ENCODE results near the gene KLF1.

Gene KLF1

DNA sequence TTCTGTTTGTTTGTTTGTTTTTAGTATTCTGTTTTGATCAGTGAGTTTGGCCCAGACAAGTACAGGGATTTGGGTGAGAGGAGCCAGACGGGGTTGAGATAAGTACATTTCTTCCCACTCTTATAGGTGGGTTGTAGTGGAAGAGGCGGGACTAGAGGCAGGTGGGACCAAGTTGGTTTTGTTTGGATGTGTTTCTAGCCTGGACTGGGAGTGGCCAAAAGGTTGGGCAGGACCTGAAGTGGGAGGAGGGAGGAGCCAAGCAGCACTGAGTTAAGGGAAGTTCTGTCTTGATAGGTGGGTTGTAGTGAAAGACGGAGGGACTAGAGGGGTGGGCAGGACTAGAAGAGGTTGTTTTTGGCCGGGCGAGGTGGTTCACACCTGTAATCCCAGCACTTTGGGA is 14.7 kb downstream of the KLF1 start:
- Histone ChIP-seq H3K9me3 (ENCODE audit: control insufficient read depth, insufficient read depth, low read depth, low read length) (no peaks in the 10 kb centered on the region), H3K4me1 (ENCODE audit: control insufficient read depth, insufficient read depth, low read length) (peaks cover under 1% of the 10 kb centered on the region), H3K27ac (ENCODE audit: extremely low read depth, low read depth, low read length) (no peak overlapping the region), H3K36me3 (ENCODE audit: control insufficient read depth in 2 of 2, insufficient read depth in 1 of 2, low read length in 2 of 2) (peaks cover 0 to 33% of the 10 kb centered on the region in 2 experiments; a peak in 2 of 3 replicates), H3K4me3 (ENCODE audit: low read depth, low read length) (no peak overlapping the region)
- ChIA-PET POLR2A (interaction anchor here (0.9 to 2.7 kb wide), 3 partner anchors 9 to 61 kb away, joined by 3 to 21 read pairs (median 3); partner anchors contain the start of genes DNASE2, FARSA and GCDH), CTCF (interaction anchor here (0.6 to 1.0 kb wide), 5 partner anchors 9 to 112 kb away, joined by 3 to 5 read pairs (median 4); partner anchors contain the start of gene DNASE2)
- TF ChIP-seq ZNF585B (tag by site-specific recombination; IDR thresholded peaks at IDR 0.05) (no peak), ZNF76 (tag by site-specific recombination; IDR thresholded peaks at IDR 0.05; ENCODE audit: borderline replicate concordance, low read depth) (no peak), ZNF660 (tag by site-specific recombination; IDR thresholded peaks at IDR 0.05) (no peak), TCF7L2 (IDR thresholded peaks at IDR 0.05; ENCODE audit: borderline replicate concordance, low read depth, low read length) (no peak), ZNF416 (tag by site-specific recombination; IDR thresholded peaks at IDR 0.05) (no peak), HOXC10 (CRISPR knock-in tag; IDR thresholded peaks at IDR 0.05) (no peak), ZNF169 (tag by site-specific recombination; IDR thresholded peaks at IDR 0.05) (peak; percentile 12; the same call in 1 of the 2 replicates), FEZF1 (tag by site-specific recombination; IDR thresholded peaks at IDR 0.05) (no peak), ZNF521 (tag by site-specific recombination; IDR thresholded peaks at IDR 0.05) (no peak), ZFHX2 (tag by site-specific recombination; conservative IDR thresholded peaks at IDR 0.05) (peak; percentile 53), ZNF707 (tag by site-specific recombination; IDR thresholded peaks at IDR 0.05) (no peak), SP2 (tag by site-specific recombination; IDR thresholded peaks at IDR 0.05) (peak; percentile 60), ZNF132 (tag by site-specific recombination; IDR thresholded peaks at IDR 0.05; ENCODE audit: borderline replicate concordance) (no peak), KLF1 (tag by site-specific recombination; IDR thresholded peaks at IDR 0.05) (no peak), ZNF274 (IDR thresholded peaks at IDR 0.05; ENCODE audit: low read length) (no peak), ZNF274 (tag by site-specific recombination; IDR thresholded peaks at IDR 0.05; ENCODE audit: borderline replicate concordance) (no peak), ZBTB21 (tag by site-specific recombination; IDR thresholded peaks at IDR 0.05) (no peak), ZNF596 (tag by site-specific recombination; IDR thresholded peaks at IDR 0.05) (no peak), GFI1B (tag by site-specific recombination; IDR thresholded peaks at IDR 0.05) (no peak), EGR2 (tag by site-specific recombination; IDR thresholded peaks at IDR 0.05; ENCODE audit: low read depth) (peak; percentile 84), ZNF791 (tag by site-specific recombination; IDR thresholded peaks at IDR 0.05) (no peak), ZNF221 (tag by site-specific recombination; IDR thresholded peaks at IDR 0.05; ENCODE audit: borderline replicate concordance) (no peak), ZNF16 (tag by site-specific recombination; IDR thresholded peaks at IDR 0.05; ENCODE audit: low read depth) (no peak), ZSCAN16 (tag by site-specific recombination; IDR thresholded peaks at IDR 0.05) (no peak), ZNF140 (tag by site-specific recombination; IDR thresholded peaks at IDR 0.05) (no peak), MYNN (tag by site-specific recombination; IDR thresholded peaks at IDR 0.05; ENCODE audit: borderline replicate concordance) (no peak), ZNF324 (tag by site-specific recombination; IDR thresholded peaks at IDR 0.05) (no peak)
- TF ChIP-seq, protein P1, sequence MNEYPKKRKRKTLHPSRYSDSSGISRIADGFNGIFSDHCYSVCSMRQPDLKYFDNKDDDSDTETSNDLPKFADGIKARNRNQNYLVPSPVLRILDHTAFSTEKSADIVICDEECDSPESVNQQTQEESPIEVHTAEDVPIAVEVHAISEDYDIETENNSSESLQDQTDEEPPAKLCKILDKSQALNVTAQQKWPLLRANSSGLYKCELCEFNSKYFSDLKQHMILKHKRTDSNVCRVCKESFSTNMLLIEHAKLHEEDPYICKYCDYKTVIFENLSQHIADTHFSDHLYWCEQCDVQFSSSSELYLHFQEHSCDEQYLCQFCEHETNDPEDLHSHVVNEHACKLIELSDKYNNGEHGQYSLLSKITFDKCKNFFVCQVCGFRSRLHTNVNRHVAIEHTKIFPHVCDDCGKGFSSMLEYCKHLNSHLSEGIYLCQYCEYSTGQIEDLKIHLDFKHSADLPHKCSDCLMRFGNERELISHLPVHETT (tag by site-specific recombination; IDR thresholded peaks at IDR 0.05) = no peak
- TF ChIP-seq, protein P2, sequence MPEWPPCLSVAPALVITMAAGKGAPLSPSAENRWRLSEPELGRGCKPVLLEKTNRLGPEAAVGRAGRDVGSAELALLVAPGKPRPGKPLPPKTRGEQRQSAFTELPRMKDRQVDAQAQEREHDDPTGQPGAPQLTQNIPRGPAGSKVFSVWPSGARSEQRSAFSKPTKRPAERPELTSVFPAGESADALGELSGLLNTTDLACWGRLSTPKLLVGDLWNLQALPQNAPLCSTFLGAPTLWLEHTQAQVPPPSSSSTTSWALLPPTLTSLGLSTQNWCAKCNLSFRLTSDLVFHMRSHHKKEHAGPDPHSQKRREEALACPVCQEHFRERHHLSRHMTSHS (tag by site-specific recombination; IDR thresholded peaks at IDR 0.05) = 0 out of 2 replicates have a peak, but pooled peaks have one; percentile 14
- TF ChIP-seq, protein P3, sequence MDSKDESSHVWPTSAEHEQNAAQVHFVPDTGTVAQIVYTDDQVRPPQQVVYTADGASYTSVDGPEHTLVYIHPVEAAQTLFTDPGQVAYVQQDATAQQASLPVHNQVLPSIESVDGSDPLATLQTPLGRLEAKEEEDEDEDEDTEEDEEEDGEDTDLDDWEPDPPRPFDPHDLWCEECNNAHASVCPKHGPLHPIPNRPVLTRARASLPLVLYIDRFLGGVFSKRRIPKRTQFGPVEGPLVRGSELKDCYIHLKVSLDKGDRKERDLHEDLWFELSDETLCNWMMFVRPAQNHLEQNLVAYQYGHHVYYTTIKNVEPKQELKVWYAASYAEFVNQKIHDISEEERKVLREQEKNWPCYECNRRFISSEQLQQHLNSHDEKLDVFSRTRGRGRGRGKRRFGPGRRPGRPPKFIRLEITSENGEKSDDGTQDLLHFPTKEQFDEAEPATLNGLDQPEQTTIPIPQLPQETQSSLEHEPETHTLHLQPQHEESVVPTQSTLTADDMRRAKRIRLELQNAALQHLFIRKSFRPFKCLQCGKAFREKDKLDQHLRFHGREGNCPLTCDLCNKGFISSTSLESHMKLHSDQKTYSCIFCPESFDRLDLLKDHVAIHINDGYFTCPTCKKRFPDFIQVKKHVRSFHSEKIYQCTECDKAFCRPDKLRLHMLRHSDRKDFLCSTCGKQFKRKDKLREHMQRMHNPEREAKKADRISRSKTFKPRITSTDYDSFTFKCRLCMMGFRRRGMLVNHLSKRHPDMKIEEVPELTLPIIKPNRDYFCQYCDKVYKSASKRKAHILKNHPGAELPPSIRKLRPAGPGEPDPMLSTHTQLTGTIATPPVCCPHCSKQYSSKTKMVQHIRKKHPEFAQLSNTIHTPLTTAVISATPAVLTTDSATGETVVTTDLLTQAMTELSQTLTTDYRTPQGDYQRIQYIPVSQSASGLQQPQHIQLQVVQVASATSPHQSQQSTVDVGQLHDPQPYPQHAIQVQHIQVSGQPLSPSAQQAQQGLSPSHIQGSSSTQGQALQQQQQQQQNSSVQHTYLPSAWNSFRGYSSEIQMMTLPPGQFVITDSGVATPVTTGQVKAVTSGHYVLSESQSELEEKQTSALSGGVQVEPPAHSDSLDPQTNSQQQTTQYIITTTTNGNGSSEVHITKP (tag by site-specific recombination; IDR thresholded peaks at IDR 0.05) = peak; percentile 7; the same call in 1 of the 2 replicates
- TF ChIP-seq, protein P4, sequence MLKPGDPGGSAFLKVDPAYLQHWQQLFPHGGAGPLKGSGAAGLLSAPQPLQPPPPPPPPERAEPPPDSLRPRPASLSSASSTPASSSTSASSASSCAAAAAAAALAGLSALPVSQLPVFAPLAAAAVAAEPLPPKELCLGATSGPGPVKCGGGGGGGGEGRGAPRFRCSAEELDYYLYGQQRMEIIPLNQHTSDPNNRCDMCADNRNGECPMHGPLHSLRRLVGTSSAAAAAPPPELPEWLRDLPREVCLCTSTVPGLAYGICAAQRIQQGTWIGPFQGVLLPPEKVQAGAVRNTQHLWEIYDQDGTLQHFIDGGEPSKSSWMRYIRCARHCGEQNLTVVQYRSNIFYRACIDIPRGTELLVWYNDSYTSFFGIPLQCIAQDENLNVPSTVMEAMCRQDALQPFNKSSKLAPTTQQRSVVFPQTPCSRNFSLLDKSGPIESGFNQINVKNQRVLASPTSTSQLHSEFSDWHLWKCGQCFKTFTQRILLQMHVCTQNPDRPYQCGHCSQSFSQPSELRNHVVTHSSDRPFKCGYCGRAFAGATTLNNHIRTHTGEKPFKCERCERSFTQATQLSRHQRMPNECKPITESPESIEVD (tag by site-specific recombination; IDR thresholded peaks at IDR 0.05) = no peak

All from HEK293 (cell line).